ENCODE data around the gene DUOX2. TPM values are rescaled to one million over a fixed set of nuclear protein-coding genes. Genes with fewer than 3 reads are reported as not detected.
"Not testable (repeated sequence)": the region's sequence is repeated elsewhere in the genome, so short reads cannot be mapped to it uniquely, and the experiment has no call there.

DUOX2 gene
- total RNA-seq, 3 donors from 2014 or later: 3.1 to 40.1 (median 5.1) TPM

DNA sequence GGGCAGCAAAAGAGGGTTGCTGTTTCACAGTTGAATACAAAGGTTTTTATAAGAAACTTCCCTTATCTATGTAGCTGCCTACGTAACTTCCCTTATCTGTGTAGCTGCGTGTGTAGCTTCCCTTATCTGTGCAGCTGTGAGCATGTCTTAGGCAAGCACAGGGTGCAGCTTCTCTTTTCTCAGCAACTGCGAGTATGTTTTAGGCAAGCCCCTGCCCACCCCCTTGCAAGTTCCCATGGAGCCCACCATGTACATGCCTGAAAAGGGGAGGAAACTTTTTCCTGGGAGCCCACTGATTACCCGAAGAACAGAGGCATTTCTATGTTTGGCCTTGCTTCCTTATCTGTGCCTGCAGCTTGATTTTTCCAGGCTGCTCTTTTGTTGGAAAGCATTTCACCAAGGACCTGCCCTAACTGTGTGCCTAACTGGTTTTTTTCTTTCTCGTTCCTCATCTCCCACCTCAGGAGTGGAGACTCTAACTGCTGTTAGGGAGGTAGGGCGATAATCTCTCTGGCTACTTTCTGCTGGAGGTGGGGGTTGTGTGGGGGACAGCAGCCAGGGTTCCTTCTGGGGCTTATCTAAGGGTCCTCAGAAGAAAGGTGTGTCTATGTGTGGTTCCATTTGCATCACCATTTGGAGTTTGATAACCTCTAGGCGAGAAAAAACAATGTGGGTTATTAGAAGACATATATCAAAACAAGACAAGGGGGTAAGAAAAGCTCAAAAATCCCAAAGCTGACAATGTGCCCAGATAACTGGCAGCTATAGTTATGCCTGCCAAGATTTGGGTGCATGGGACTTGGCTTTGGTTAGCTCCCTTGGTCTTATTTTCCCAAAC, 65.0 kb downstream of the DUOX2 start:
- TF ChIP-seq, protein P1, sequence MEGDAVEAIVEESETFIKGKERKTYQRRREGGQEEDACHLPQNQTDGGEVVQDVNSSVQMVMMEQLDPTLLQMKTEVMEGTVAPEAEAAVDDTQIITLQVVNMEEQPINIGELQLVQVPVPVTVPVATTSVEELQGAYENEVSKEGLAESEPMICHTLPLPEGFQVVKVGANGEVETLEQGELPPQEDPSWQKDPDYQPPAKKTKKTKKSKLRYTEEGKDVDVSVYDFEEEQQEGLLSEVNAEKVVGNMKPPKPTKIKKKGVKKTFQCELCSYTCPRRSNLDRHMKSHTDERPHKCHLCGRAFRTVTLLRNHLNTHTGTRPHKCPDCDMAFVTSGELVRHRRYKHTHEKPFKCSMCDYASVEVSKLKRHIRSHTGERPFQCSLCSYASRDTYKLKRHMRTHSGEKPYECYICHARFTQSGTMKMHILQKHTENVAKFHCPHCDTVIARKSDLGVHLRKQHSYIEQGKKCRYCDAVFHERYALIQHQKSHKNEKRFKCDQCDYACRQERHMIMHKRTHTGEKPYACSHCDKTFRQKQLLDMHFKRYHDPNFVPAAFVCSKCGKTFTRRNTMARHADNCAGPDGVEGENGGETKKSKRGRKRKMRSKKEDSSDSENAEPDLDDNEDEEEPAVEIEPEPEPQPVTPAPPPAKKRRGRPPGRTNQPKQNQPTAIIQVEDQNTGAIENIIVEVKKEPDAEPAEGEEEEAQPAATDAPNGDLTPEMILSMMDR (IDR thresholded peaks at IDR 0.05): no peak

DNA sequence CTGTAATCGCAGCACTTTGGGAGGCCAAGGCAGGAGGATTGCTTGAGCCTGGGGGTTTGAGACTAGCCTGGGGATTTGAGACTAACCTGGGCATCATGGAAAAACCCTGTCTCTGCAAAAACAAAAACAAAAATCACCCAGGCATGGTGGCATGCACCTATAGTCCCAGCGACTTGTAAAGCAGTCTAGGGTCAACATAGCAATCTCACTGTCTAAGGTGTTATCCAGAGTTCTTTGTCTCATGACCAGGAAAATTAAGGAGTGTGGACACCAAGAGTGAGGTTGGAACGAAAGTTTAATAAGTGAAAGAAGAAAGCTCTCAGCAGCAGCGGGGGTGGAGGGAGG, 65.6 kb downstream of the DUOX2 start:
- H3K9me3 ChIP-seq; H3K4me3 ChIP-seq; ATAC-seq; intact Hi-C loops (cut with DNase I, micrococcal nuclease); DNase-seq; H3K36me3 ChIP-seq (ENCODE audit: low read depth); H3K4me1 ChIP-seq (ENCODE audit: low read depth): not testable (repeated sequence)

More for the DNA sequence above, 65.0 kb downstream of the DUOX2 start:
- peak; percentile 84 for ATAC-seq
- no peaks in the 10 kb centered on the region for H3K9me3 ChIP-seq
- no peaks in the 10 kb centered on the region for H3K4me1 ChIP-seq (ENCODE audit: low read depth)
- no peak overlapping the region for H3K4me3 ChIP-seq
- intact Hi-C loops (cut with DNase I, micrococcal nuclease): no loop called here
- no peak for DNase-seq
- H3K36me3 ChIP-seq (ENCODE audit: low read depth): no peaks in the 10 kb centered on the region

DNA sequence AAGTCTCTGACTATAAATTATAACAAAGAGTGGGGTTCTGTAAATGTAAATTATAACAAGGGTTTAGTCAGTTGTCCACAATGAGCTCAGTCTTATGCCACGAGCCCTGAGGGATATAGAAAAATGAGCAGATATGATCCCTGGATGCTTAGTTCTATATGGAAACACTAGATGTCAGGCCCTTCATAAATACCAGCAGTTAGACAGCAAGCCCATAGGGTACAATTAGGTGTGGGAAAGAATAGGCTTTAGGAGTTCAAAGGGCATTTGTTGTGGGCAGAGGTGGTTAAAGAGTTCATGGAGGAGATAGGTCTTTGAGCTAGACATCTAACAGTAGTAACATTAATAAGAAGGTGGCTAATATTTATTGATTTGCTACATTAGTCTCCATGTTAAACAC, 69.7 kb downstream of the DUOX2 start:
- ATAC-seq: peak; percentile 59
- DNase-seq; intact Hi-C loops (cut with DNase I, micrococcal nuclease); H3K4me3 ChIP-seq; H3K9me3 ChIP-seq; H3K4me1 ChIP-seq (ENCODE audit: low read depth); H3K36me3 ChIP-seq (ENCODE audit: low read depth): not testable (repeated sequence)

DNA sequence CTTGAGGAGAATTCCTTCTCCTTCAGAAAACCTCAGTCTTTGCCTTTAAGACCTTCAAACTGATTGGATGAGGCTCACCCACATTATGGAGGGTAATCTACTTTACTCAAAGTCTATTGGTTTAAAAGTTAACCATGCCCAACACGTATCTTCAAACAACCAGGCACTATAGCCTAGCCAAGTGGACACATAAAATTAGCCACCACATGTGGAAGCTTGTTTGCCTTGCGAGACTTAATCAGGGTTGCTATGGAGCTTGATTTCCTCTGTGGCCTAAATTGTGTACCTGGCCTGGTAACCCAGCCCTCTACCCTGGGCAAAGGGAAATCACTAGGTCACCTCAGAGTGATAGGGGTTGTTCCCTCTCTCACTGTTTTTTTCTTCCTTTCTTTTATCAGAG, 71.1 kb downstream of the DUOX2 start:
- H3K9me3 ChIP-seq; DNase-seq; intact Hi-C loops (cut with DNase I, micrococcal nuclease); H3K4me1 ChIP-seq (ENCODE audit: low read depth); H3K36me3 ChIP-seq (ENCODE audit: low read depth); H3K4me3 ChIP-seq: not testable (repeated sequence)
- ATAC-seq: peak; percentile 56

Other genes with a start within 250 kb of the DUOX2 start
- not detected for gene TERB2, start 157.5 kb downstream of the DUOX2 start, total RNA-seq
- 10 to 100 TPM; 11.7 to 31.1 (median 15.8) TPM for gene SORD, start 91.0 kb downstream of the DUOX2 start, total RNA-seq
- gene DUOXA2, start 154 bp upstream of the DUOX2 start, total RNA-seq: 1 to 10 TPM in 2 of 3 donors, under 1 TPM in 1; 0.32 to 5.8 (median 1.2) TPM
- gene DUOXA1, start 15.7 kb upstream of the DUOX2 start, total RNA-seq: 1 to 10 TPM in 2 of 3 donors, under 1 TPM in 1; 0.29 to 1.6 (median 1.6) TPM
- gene DUOX1, start 15.8 kb upstream of the DUOX2 start, total RNA-seq: 1 to 10 TPM in 1 of 3 donors, under 1 TPM in 2; 0.43 to 1.7 (median 0.70) TPM
- 10 to 100 TPM in 2 of 3 donors, 1 to 10 TPM in 1; 5.4 to 19.2 (median 14.9) TPM for gene SHF, start 73.8 kb upstream of the DUOX2 start, total RNA-seq
- gene SLC28A2, start 138.1 kb upstream of the DUOX2 start, total RNA-seq: 1 to 10 TPM; 1.2 to 3.5 (median 2.6) TPM

Measured in mucosa of descending colon (tissue), 3 donors.